Testis (tissue), 5 donors: ENCODE measurements around the gene RNF114. TPM values are rescaled to one million over a fixed set of nuclear protein-coding genes. Genes with fewer than 3 reads are reported as not detected.
A peak's percentile ranks its signal among the peaks of the same experiment; 100 is the strongest.

Source experiments
- DNase-seq: peaks from one replicate; pipeline ENCODE4 v3.0.0-alpha.2; 2019
- H3K27ac ChIP-seq, 2 donors: fragments of 200-600 bp; sonication (generic); one replicate each; pipeline ENCODE4 v1.5.1; 2019
- H3K27me3 ChIP-seq: fragments of 200-600 bp; sonication (generic); one replicate; pipeline ENCODE4 v1.5.1; 2019
- H3K36me3 ChIP-seq: fragments of 200-600 bp; sonication (generic); one replicate; pipeline ENCODE4 v1.5.1; 2017; ENCODE audit warnings: low read depth; ENCODE audit errors: missing control alignments
- H3K4me1 ChIP-seq: fragments of 200-600 bp; sonication (generic); one replicate; pipeline ENCODE4 v1.5.1; 2019
- H3K4me3 ChIP-seq, 2 donors: fragments of 200-600 bp; sonication (generic); one replicate each; pipeline ENCODE4 v1.5.1; 2017 to 2019
- H3K9me3 ChIP-seq: fragments of 200-600 bp; sonication (generic); one replicate; pipeline ENCODE4 v1.5.1; 2017
- POLR2A ChIP-seq: fragments of 450-650 bp; IDR thresholded peaks from one replicate; pipeline ENCODE4 v1.6.1; 2017; ENCODE audit warnings: antibody characterized with exemption, mild to moderate bottlenecking, moderate library complexity
- WGBS, 2 donors: methylation state at CpG; one replicate each; pipeline ENCODE4 v1.1.5; 2018; 5-methylcytosine and 5-hydroxymethylcytosine counted together
- intact Hi-C: fragments of 100-400 bp; cut with DNase I; formaldehyde crosslinking; loops from one replicate; pipeline ENCODE4 v1.15.1; 2023; ENCODE audit warnings: low total_unique reads
- long read RNA-seq, 2 donors: transcript quantifications; one replicate each; lab custom pipeline, GENCODE V29; 2026
- polyA plus RNA-seq: library from polyadenylated mRNA; stranded (reverse); fragments of 350-450 nt; fragmentation: Illumina TruSeq; extraction: RNeasy Lipid Tissue Mini Kit (QIAGEN cat#74804); gene quantifications from one replicate; pipeline ENCODE4 v1.2.3, GENCODE V29; 2014; ENCODE audit warnings: low read depth, low replicate concordance; ENCODE audit not compliant: insufficient read depth
- total RNA-seq, 2 donors: library from RNA; depleted of rRNA; stranded (reverse); fragments of >200 nt; gene quantifications; one replicate each; pipeline ENCODE4 v1.2.3, GENCODE V29; 2016
- TF ChIP-seq, protein P1 (sequence below), 3 experiments: fragments of 450-650 bp in 2 of 3; fragments of 200-600 bp in 1 of 3; sonication (generic) in 1 of 3; IDR thresholded peaks; one replicate each; pipeline ENCODE4 v1.5.1; 2016 to 2019; ENCODE audit warnings: antibody characterized with exemption in 3 of 3, mild to moderate bottlenecking in 2 of 3, moderate library complexity in 1 of 3

Gene RNF114, protein sequence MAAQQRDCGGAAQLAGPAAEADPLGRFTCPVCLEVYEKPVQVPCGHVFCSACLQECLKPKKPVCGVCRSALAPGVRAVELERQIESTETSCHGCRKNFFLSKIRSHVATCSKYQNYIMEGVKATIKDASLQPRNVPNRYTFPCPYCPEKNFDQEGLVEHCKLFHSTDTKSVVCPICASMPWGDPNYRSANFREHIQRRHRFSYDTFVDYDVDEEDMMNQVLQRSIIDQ
- total RNA-seq (100 to 1,000 TPM; 472 to 531 TPM), polyA plus RNA-seq (479 TPM)
- long read RNA-seq, donor 1, transcript RNF114-201 (6 exons, 2,503 nt), result major isoform, 37 of 46 reads
- long read RNA-seq, donor 1, partial matches to known transcripts, result 5 of 46 reads
- long read RNA-seq, donor 1, other reads (novel, unspliced or antisense), result 0 of 46 reads
- long read RNA-seq, donor 2, transcript RNF114-201 (6 exons, 2,503 nt), result major isoform, 14 of 21 reads
- long read RNA-seq, donor 2, partial matches to known transcripts, result 6 of 21 reads
- long read RNA-seq, donor 2, other reads (novel, unspliced or antisense), result 0 of 21 reads

DNA sequence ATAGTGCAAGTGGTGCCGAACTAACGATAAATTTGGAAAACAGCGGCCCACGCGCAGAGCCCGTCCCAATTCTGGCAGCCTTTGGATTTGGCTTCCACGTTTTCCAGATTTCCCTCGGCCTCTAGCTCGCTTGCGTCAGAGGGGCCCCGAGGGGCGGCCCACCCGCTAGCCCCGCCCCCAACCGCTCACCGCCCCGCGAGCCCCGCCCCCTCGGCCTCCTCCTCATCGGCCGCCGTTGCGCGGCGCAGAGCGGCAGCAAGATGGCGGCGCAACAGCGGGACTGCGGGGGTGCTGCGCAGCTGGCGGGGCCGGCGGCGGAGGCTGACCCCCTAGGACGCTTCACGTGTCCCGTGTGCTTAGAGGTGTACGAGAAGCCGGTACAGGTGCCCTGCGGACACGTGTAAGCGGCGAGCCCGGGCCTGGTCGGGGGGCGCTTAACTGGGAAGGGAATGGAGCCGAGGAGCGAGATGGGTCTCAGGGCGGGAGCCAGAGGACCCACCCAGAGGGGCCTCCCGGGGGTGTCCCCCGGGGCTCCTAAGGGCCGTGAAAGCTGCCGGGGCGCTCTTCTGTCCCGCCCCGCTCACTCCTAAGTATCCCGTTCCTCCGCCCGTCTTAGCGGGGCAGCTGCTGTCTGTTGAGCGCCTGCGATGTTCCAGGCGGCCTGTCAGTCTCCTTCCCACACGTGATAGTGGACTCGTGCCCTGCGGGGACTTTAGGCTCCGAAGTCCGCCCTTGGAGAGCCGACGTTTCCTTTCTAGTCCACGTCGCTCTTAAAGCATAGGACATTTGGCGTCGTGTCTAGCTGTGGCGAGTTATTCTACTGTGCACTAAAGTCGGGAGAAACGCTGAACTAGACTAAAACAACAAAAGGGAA lies at the start of gene RNF114:
Gene RNF114 (plus strand): TSS at position 245 of the 874 bp plus-strand sequence. CDS start 16 bp downstream, at position 261.
- Histone ChIP-seq H3K27ac (peak within 1 kb of the TSS; percentile 81 to 94), H3K4me1 (peaks cover 22% of the 10 kb centered on the region), H3K9me3 (no peaks in the 10 kb centered on the region), H3K36me3 (no peaks in the 10 kb centered on the region), H3K27me3 (no peaks in the 10 kb centered on the region), H3K4me3 (peak within 1 kb of the TSS; percentile 82 to 100)
- TF ChIP-seq POLR2A, result peak; percentile 80
- TF ChIP-seq, protein P1, sequence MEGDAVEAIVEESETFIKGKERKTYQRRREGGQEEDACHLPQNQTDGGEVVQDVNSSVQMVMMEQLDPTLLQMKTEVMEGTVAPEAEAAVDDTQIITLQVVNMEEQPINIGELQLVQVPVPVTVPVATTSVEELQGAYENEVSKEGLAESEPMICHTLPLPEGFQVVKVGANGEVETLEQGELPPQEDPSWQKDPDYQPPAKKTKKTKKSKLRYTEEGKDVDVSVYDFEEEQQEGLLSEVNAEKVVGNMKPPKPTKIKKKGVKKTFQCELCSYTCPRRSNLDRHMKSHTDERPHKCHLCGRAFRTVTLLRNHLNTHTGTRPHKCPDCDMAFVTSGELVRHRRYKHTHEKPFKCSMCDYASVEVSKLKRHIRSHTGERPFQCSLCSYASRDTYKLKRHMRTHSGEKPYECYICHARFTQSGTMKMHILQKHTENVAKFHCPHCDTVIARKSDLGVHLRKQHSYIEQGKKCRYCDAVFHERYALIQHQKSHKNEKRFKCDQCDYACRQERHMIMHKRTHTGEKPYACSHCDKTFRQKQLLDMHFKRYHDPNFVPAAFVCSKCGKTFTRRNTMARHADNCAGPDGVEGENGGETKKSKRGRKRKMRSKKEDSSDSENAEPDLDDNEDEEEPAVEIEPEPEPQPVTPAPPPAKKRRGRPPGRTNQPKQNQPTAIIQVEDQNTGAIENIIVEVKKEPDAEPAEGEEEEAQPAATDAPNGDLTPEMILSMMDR (IDR thresholded peaks at IDR 0.05), result no peak
- 0% methylated on average over 31 to 58 of the region's 79 CpGs for WGBS, 2 donors
- intact Hi-C loops, result no loop called here
- DNase-seq, result peak; percentile 94

DNA sequence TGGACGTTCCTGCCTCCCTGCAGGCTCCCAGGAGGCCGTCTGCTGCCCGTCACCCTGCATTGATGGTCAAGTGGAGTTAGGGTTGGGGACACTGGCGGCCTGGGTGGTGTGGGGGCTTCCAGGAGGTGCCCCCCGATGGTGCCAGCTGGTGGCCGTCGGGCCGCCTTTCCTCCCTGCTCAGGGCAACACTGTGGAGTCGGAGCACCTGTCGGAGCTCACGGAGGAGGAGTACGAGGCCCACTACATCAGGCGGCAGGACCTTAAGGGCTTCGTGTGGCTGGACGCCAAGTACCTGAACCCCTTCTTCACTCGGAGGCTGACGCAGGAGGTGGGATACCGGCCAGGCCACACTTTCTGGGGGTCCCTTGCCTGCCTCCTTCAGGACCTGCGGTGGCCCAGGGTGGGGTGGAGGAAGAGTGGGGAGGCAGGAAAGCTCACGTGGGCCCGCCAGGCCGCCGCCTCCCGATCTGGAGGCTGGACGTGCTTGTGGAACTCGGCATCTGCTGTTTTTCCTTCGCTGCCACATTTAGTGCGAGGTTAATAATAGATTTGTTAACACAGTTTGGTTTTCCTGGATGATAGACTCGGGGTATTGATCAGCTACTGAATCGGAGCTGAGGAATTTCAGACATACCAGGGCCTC lies 49.5 kb upstream of the RNF114 start:
- H3K27me3 ChIP-seq, result no peaks in the 10 kb centered on the region
- no peaks in the 10 kb centered on the region for H3K9me3 ChIP-seq
- no peaks in the 10 kb centered on the region for H3K36me3 ChIP-seq
- H3K4me1 ChIP-seq, result peaks cover 46% of the 10 kb centered on the region
- H3K27ac ChIP-seq, result peak overlapping the region; percentile 84 to 89
- no peak overlapping the region for H3K4me3 ChIP-seq
- TF ChIP-seq, protein P1 (IDR thresholded peaks at IDR 0.05), result no peak
- no peak for TF ChIP-seq POLR2A
- no peak for DNase-seq
- WGBS, 2 donors, result 77 to 82% methylated on average over 14 to 30 of the region's 30 CpGs
- intact Hi-C loops, result no loop called here

DNA sequence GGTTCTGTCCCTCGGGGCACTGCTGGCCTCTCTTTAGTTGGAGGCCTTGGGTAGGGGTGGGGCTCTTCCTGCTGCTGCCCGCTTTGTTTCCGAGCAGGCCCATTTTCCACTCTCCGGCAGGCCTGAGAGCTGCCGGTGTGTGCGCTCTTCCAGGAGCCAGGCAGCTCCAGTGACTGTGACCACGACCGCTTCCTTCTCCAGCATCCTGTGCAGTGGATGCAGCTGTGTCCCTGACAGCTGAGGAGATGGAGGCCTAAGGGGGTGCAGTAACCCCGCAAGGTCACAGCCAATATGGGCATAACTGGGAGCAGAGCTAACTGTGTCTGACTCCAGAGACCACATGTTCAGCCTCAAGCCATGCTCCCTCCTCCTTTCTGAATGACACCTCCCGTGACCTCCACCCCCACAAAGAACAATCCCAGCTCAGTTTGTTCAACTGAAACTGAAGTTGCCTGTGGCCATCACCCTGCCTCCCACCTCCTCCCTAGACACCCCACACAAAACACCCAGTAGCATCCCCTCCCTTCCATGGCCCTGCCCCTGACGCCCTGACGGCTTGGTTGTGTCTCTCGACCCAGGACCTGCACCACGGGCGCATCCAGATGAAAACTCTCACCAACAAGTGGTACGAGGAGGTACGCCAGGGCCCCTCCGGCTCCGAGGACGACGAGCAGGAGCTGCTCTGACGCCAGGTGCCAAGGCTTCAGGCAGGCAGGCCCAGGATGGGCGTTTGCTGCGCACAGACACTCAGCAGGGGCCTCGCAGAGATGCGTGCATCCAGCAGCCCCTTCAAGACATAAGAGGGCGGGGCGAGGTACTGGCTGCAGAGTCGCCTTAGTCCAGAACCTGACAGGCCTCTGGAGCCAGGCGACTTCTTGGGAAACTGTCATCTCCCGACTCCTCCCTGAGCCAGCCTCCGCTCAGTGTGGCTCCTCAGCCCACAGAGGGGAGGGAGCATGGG lies 48.7 kb upstream of the RNF114 start:
- Histone ChIP-seq H3K27ac (peak overlapping the region; percentile 84 to 89), H3K36me3 (no peaks in the 10 kb centered on the region), H3K27me3 (no peaks in the 10 kb centered on the region), H3K9me3 (no peaks in the 10 kb centered on the region), H3K4me3 (no peak overlapping the region), H3K4me1 (peaks cover 51% of the 10 kb centered on the region)
- peak; percentile 77 for DNase-seq
- 77 to 78% methylated on average over 21 to 31 of the region's 32 CpGs for WGBS, 2 donors
- TF ChIP-seq POLR2A, result no peak
- TF ChIP-seq, protein P1 (IDR thresholded peaks at IDR 0.05), result no peak
- intact Hi-C loops, result no loop called here
